GM18858 (cell line): Measurements from ENCODE around the gene FAR2.
"Not testable (repeated sequence)": the region's sequence is repeated elsewhere in the genome, so short reads cannot be mapped to it uniquely, and the experiment has no call there.

ENCODE experiments used
- ATAC-seq: cut with Tn5 transposase; IDR thresholded peaks from one replicate; pipeline ENCODE4 v1.9.1; 2021; ENCODE audit not compliant: unreplicated experiment

The FAR2 gene

GRCh38 chr12:29152223-29152868 is 3.3 kb downstream of the FAR2 start:
- peak; percentile 91 for ATAC-seq

DNA sequence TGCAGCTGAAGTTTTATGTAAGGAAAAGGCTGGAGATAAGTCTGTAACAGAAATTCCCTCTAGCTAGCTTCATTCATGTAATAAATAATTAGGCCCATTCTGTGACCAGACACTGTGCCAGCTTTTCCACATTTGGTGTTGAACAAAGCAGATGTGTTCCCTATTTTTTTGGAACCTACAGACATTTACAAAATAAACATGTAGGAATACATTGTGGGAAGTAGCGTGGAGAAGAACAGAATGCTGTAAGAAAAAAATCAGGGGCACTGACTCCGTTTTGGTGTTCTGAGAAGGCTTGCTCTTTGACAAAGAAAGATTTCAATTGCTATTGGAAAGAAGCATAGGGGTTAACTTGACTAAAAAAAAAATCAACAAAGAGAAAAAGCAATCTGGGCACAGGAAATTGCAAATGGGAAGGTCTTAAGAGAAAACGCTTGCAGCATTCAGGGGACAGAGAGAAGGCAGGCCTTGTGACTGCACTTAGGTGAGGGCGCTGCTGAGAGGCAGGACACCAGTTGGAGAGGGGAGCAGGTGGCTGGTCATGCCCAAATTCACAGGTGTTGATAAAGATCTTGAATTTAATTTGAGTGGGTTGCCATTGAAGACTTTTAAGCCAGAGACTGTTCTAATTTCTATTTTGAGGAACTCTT is 4.0 kb downstream of the FAR2 start:
- no peak for ATAC-seq

DNA sequence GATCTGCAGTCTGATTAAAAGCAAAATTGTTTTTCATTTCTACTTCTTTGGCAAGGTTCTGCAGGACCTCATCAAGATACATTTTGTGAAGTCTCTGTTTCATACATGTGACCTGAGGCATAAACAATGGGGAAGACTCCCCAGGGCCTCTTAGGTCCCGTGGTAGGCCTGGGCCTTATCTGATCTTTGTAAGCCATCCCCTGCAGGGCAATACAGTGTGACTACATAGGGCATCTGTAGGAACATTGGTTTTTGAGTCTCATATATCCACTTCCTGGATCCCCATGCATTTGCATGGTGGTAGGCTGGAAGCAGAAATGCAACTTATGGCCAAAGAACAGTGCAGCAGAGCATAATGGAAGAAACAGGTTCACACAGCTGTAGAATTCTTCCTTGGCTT is 6.0 kb downstream of the FAR2 start:
- ATAC-seq, result peak; percentile 34

DNA sequence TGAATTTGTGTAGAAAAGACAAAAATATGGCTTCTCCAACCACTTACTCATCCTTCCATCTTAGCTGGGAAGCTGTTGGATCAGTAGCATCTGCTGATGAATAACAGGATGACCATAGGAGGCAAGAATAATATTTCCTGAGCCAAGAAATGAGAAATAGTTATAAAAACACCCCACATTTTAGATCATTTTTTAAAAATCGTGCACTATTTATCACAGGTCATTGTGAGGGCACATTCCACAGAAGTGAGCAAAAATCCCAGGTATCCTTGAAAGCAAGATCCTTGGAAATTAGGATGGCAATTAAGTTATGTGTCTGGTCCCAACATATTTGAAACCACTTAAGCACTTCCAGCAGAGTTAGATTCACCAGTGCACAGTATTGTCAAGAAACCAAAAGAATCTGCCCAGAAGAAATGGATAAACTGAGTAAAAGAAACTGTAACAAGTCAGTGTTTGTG is 8.4 kb downstream of the FAR2 start:
- no peak for ATAC-seq

DNA sequence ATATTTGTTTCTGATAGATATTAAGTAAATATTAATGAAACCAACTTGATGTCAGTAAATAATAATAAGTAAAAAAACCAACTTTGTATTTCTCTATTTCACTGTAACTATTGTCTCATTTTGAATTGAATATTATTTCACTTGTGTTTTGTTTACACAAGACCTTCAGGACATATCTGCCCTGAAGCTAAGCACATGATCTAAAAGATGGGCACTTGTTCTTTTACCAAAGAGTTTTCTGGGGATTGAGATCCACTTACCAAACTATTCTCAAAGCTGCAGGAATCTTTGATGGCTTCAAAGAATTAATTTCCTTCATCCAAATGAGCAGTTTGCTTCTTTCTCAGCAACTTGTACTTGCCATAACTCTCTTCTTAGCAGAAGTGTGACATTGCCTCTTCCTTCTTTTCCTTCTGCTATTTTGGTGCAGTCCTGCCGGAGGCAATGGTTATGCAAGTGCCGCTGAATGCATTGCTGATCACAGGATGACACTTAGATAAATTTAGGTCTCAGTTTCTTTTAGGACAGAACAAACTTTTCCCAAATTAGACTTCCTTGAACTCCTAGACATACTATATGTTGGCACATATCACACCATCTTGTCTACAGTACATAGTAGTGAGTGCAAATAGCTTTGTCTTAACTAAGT is 9.2 kb downstream of the FAR2 start:
- ATAC-seq, result no peak

GRCh38 chr12:29159661-29160060 is 10.6 kb downstream of the FAR2 start:
- ATAC-seq, result no peak

GRCh38 chr12:29160230-29160629 is 11.2 kb downstream of the FAR2 start:
- no peak for ATAC-seq

DNA sequence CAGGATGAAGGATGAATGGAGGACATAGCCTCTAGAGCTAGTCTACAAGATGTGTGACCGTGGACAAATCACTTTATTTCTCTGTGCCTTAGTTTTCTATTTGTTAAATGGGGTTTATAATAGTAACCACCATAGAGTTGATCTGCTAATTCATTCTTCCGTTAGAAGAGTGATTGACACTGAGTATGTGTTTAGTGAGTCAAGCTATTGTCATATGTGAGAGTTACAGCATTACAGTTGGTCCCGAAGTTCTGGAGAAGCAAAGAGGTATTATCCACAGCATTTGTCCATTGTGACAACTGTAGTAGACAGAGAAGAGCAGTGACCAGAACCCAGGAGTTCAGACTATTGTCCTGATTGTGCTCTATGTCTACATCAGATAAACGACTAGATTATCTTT is 14.1 kb downstream of the FAR2 start:
- no peak for ATAC-seq

- peak; percentile 100 for ATAC-seq
These were observed 15.7 kb downstream of the FAR2 start for GRCh38 chr12:29164477-29165393.

DNA sequence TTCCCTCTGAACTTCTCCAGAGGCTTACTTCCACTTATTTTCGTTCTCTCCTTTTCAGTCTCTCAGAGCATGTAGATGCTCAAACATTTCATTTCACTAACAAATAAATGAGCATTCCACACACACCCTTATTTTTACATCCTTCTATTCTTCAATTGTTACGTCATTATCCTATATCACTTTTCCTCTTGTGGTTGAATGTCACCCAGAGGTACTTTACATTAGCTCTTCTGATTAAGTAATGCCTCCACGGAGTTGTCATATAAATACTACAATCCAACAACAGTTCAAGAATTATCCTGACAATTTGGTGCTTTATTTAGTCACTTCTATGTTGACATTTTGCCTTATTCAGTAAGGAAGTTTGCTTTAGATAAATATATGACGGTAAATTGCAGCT is 18.4 kb downstream of the FAR2 start:
- ATAC-seq, result no peak

DNA sequence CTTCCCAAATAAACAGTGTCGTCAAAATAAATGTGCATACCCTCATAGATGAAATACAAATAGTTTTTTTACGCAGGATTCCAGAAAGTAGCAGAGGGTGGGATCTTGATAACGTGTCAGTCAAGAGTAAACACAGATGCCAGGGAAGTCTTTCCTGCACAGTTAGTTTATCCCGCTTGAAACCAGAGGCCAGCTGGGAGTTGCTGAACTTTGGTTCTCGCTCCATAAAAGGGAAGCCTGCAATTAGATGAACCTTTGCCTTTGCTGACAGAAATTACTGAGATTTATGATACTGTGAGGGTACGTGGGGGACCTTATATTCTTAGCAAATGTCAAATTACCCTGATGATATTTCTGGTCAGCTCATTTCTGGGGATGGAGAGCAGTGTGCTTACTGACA is 18.9 kb downstream of the FAR2 start:
- no peak for ATAC-seq

DNA sequence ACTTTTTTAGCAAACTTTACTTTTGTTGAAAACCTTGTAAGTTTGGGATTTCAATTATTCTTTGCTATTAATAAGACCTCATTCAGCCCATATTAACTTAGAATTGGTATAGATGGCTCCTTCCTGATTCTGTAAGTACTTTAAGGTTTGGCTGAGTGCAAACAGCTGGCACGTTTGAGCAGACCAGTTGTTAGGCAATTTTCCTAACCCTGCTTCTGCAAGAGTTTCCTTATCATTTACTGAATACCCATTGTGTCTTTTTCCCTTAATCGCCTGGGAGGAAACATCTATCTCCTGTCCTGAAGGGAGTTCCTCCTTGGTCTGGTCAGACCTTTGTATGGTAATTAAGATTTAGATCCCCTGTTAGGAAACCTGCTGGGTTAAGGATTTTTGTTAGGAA is 20.9 kb downstream of the FAR2 start:
- ATAC-seq, result not testable (repeated sequence)

DNA sequence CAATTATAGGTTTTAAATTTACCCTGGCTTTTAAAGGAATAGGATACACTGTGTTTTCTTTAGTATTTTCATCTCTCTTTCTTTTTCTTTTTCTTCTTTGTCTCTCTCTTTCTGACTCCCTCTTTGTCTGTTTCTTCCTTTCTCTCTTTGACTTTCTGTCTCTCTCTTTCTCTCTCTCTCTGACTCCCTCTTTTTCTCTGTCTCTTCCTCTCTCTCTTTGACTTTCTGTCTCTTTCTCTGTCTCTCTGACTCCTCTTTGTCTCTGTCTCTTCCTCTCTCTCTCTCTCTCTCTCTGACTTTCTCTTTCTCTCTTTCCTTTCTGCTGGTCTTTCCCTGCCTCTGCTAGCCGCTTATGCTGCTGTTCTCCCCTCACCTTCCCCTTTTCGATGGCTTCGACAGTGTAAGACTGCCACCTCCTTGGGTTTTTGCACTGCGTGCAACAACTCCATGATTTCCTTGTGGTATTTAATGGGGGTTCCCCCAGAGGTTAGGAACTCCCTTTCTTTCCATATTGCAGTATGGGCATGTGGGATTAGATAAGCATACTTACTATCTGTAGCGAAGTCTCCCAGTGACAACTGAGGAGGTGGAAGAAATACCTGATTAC is 21.5 kb downstream of the FAR2 start:
- ATAC-seq, result not testable (repeated sequence)

GRCh38 chr12:29171421-29172258 is 22.6 kb downstream of the FAR2 start:
- no peak for ATAC-seq

DNA sequence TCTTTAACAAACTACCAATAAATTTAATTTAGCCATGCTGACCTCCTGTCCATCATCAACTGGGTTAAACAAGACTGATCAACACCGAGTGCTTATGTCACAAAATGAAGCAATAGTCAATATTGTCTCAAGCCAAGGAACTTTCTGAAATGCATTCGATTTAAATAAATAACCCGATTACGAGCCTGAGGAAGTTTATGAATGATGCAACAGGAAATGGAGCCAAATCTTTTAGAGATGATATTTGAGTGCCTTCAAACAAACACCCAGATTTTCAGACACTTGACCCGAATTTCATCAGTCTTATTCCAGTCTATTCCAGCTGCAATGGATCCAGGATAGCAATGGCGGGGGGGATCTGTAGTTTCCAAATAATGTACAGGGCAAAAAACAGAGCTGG is 27.9 kb downstream of the FAR2 start:
- ATAC-seq, result no peak

DNA sequence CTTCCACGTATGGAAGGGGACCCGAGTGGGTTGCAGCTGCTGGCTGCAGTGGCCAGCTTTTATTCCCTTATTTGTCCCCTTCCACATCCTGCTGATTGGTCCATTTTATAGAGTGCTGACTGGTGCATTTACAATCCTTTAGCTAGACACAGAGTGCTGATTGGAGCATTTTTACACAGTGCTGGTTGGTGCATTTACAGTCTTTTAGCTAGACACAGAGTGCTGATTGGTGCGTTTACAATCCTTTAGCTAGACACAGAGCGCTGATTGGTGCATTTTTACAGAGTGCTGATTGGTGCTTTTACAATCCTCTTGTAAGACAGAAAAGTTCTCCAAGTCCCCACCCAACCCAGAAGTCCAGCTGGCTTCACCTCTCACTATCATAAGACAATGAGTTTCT is 33.2 kb downstream of the FAR2 start:
- not testable (repeated sequence) for ATAC-seq

- no peak for ATAC-seq
These were observed 38.7 kb downstream of the FAR2 start for GRCh38 chr12:29187756-29188155.

GRCh38 chr12:29191267-29191850 is 42.3 kb downstream of the FAR2 start:
- no peak for ATAC-seq

DNA sequence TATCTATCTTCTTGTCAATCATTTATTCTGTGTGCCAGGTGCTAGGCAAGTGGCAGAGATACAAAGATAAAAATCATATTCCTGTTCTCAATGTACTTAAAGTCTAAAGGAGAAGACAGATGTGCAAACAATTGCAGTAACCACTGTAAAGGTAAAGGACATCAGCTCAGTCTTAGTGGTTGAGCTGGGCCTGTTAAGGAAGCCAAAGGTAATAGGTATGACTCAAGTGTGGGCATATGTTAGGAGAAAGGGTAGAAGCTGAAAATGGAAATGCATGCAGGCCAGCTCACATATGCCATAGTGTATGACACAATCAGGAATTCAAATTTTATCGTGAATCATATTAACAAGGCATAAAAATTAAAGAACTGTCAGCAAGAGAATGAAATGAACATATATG is 49.8 kb downstream of the FAR2 start:
- no peak for ATAC-seq

DNA sequence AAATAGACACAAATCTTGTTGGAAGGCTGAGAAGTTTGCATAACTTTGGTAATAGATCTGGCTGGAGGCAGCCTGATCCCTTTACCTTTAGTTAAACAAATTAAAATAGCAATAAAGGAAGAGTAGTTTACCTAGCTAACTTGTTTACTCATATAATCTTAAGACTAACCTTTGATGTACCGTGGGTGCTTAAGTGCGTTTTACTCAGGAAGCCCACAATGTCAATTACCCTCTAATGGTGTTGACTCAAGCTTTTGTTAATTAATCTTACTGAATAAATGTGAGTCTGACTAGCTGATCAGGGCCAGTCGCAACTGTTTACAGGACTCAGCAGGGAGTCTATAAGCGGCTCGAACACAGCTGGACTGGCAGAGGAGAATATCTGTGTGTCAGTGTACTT is 51.5 kb downstream of the FAR2 start:
- no peak for ATAC-seq
